Gastrocnemius medialis (tissue), 4 donors: ENCODE data around the gene PRDX5. TPM values are rescaled to one million over a fixed set of nuclear protein-coding genes. Genes with fewer than 3 reads are reported as not detected.

Experiments used
- ATAC-seq, 2 donors: fragments of 150-250 bp; one replicate each; pipeline ENCODE4 v1.9.1; 2016
- DNase-seq, 2 donors: peaks; one replicate each; pipeline ENCODE4 v3.0.0-alpha.2; 2019
- H3K27ac ChIP-seq, 4 donors: fragments of 200-600 bp; sonication (generic); 1 replicate in 1 of 4; 2 replicates in 3 of 4; pipeline ENCODE4 v1.5.1; 2016 to 2018; ENCODE audit warnings: mild to moderate bottlenecking in 2 of 4, moderate library complexity in 1 of 4
- H3K27me3 ChIP-seq, 3 donors: fragments of 200-600 bp; sonication (generic) in 2 of 3; 1 replicate in 1 of 3; 2 replicates in 2 of 3; pipeline versions ENCODE4 v1.5.1 to v1.6.0; 2016 to 2019; ENCODE audit warnings: mild to moderate bottlenecking in 1 of 3, moderate library complexity in 1 of 3
- H3K36me3 ChIP-seq, 2 donors: fragments of 200-600 bp; sonication (generic) in 1 of 2; one replicate each; pipeline ENCODE4 v1.5.1; 2017 to 2018
- H3K4me1 ChIP-seq, 2 donors: fragments of 200-600 bp; sonication (generic) in 1 of 2; one replicate each; pipeline ENCODE4 v1.5.1; 2016 to 2017; ENCODE audit warnings: mild to moderate bottlenecking in 2 of 2
- H3K4me3 ChIP-seq, 4 donors: fragments of 200-600 bp; sonication (generic) in 3 of 4; 1 replicate in 1 of 4; 2 replicates in 3 of 4; pipeline ENCODE4 v1.5.1; 2016 to 2019; ENCODE audit warnings: mild to moderate bottlenecking in 2 of 4
- H3K9me3 ChIP-seq, 3 donors: fragments of 200-600 bp; sonication (generic) in 2 of 3; 1 replicate in 1 of 3; 2 replicates in 2 of 3; pipeline ENCODE4 v1.5.1; 2016 to 2019
- POLR2A ChIP-seq, 2 donors: fragments of 450-650 bp; IDR thresholded peaks; one replicate each; pipeline ENCODE4 v1.6.1; 2017; ENCODE audit warnings: antibody characterized with exemption in 2 of 2, mild to moderate bottlenecking in 2 of 2, moderate library complexity in 2 of 2
- in situ Hi-C, 4 donors: fragments of 200-750 bp; cut with MboI; loops; one replicate each; pipeline versions ENCODE4 v1.15.0 to v1.8.0; 2017; ENCODE audit warnings: low sequenced_read_pairs in 4 of 4
- intact Hi-C: fragments of 100-400 bp; cut with DNase I; formaldehyde crosslinking; loops from one replicate; pipeline ENCODE4 v1.15.1; 2023; ENCODE audit warnings: low total_unique reads
- total RNA-seq, 4 donors: library from RNA; depleted of rRNA; stranded (reverse); fragments of >200 nt; gene quantifications; one replicate each; pipeline versions ENCODE4 v1.1.0 to v1.2.3, GENCODE V29; 2016
- TF ChIP-seq, protein P1 (sequence below), 5 experiments: fragments of 450-650 bp in 3 of 5; fragments of 200-600 bp in 2 of 5; sonication (generic) in 2 of 5; IDR thresholded peaks in 4 of 5; conservative IDR thresholded peaks in 1 of 5; 1 replicate in 4 of 5; 2 replicates in 1 of 5; pipeline ENCODE4 v1.5.1; 2016 to 2019; ENCODE audit warnings: antibody characterized with exemption in 5 of 5, mild to moderate bottlenecking in 3 of 5, moderate library complexity in 3 of 5

Gene PRDX5
- total RNA-seq, 4 donors from 2014 or later = 170 to 257 (median 219) TPM

DNA sequence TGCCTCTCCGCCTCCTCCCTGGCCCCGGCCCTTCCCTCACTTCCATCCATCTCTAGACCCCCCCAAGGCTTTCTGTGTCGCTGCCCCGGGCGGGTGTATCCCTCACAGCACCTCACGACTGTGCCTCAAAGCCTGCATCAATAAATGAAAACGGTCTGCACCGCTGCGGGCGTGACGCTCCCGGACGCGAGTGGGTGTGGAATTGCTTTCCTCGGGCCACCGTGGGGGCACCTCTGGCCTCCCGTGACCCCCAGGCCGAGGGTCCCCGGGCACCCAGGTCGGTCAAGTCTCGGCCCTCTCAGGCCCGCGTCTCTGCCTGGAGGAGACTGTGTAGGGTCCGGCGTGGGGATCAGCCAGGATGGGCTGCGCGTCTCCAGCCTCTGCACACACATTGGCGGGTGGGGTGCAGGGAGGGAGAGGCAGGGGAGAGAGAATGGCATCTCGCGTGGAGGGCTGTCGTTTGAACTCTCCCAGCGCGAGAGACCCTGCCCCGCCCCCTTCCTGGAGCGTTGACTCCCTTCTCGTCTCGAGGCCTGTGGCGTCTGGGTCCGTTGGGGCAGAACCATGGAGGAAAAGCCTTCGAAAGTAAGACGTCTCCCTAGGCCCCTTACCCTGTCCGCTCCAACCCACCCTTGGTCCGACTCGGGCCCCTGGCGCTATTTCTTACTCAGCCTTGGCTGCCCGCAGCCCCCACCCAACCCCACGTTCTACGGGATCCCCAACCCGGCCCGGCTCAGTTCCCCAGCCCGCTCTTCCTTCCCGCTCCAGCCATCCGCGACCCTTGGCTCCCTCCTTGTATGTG, 17.9 kb upstream of the PRDX5 start, which contains the start of gene CATSPERZ:
Gene CATSPERZ (plus strand): TSS at position 512 of the 802 bp plus-strand sequence. CDS start 53 bp downstream, at position 565.
- intact Hi-C loops (loop anchor here (1.0 kb wide), 2 partner anchors 15 to 96 kb away; partner anchors contain the start of gene GPR137), in situ Hi-C loops (loop anchor here in 3 of 4 donors (5.0 kb wide), 2 partner anchors 93 to 98 kb away; partner anchors contain the start of gene FERMT3 (in 1 of the 3))
- peaks cover 56 to 66% (median 61%) of the 10 kb centered on the region in 3 donors for H3K27me3 ChIP-seq
- H3K4me3 ChIP-seq = peak within 1 kb of the TSS; percentile 46 to 76 (median 58)
- no peak within 1 kb of the TSS for H3K27ac ChIP-seq
- ATAC-seq (no peak), DNase-seq (no peak)
- no peaks in the 10 kb centered on the region for H3K36me3 ChIP-seq
- TF ChIP-seq, protein P1, sequence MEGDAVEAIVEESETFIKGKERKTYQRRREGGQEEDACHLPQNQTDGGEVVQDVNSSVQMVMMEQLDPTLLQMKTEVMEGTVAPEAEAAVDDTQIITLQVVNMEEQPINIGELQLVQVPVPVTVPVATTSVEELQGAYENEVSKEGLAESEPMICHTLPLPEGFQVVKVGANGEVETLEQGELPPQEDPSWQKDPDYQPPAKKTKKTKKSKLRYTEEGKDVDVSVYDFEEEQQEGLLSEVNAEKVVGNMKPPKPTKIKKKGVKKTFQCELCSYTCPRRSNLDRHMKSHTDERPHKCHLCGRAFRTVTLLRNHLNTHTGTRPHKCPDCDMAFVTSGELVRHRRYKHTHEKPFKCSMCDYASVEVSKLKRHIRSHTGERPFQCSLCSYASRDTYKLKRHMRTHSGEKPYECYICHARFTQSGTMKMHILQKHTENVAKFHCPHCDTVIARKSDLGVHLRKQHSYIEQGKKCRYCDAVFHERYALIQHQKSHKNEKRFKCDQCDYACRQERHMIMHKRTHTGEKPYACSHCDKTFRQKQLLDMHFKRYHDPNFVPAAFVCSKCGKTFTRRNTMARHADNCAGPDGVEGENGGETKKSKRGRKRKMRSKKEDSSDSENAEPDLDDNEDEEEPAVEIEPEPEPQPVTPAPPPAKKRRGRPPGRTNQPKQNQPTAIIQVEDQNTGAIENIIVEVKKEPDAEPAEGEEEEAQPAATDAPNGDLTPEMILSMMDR (IDR thresholded peaks at IDR 0.05 in 4 of 5, conservative IDR thresholded peaks at IDR 0.05 in 1 of 5) = no peak
- TF ChIP-seq POLR2A (IDR thresholded peaks at IDR 0.05) = no peak
- peaks cover 6 to 21% of the 10 kb centered on the region in 2 donors for H3K4me1 ChIP-seq
- H3K9me3 ChIP-seq = no peaks in the 10 kb centered on the region

DNA sequence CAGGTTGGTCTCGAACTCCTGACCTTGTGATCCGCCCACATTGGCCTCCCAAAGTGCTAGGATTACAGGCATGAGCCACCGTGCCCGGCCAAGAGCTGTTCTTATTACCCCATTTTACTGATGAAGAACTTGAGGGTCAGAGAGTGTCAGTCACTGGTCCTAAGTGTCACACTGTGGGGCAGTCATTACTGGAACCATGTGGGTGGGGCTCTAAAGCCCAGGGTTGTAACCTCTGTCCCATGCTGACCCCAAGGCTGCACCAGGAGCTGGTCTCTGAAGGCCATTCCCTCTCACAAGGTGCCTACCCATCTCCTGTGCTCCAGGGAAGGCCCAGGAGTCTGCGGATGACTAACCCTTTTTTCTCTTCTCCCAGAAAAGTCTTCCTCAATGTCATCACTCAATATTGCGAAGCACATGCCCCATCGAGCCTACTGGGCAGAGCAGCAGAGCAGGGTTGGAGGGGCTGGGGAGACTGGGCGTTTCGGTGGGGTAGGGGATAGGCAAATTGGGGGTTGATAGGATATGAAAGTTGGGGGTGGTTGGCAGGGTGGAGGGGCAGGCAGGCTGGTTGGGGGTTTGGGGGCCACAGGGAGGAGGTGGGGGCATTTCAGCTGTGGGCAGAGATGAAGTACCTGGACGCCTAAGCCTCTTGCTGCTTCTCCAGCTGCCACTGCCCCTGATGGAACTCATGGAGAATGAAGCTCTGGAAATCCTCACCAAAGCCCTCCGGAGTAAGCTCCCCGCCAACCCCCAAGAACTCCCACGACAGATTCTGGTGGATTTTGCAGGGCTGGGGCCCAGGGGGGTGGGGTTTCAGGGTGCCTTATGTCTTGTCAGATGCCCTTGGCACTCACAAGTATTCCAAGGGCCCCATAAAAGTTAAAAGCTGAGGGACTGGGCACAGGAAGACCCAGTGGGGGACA, 14.6 kb upstream of the PRDX5 start:
- no peak for TF ChIP-seq POLR2A (IDR thresholded peaks at IDR 0.05)
- TF ChIP-seq, protein P1 (IDR thresholded peaks at IDR 0.05 in 4 of 5, conservative IDR thresholded peaks at IDR 0.05 in 1 of 5) = no peak
- in situ Hi-C loops = loop anchor here in 1 of 4 donors (5.0 kb wide), 1 partner anchor 96 kb away; the partner anchor contains the start of gene FERMT3
- no peak overlapping the region for H3K4me3 ChIP-seq
- H3K27me3 ChIP-seq = peaks cover 27 to 36% (median 33%) of the 10 kb centered on the region in 3 donors
- peaks cover 16 to 35% of the 10 kb centered on the region in 2 donors for H3K4me1 ChIP-seq
- no peak for ATAC-seq
- H3K9me3 ChIP-seq = no peaks in the 10 kb centered on the region
- H3K27ac ChIP-seq = peak overlapping the region in 3 of 4 donors; percentile 90 to 96 (median 90)
- H3K36me3 ChIP-seq = peaks cover 0 to 8% of the 10 kb centered on the region in 2 donors
- no peak for DNase-seq
- intact Hi-C loops = loop anchor here (1.0 kb wide), 1 partner anchor 99 kb away; no protein-coding TSS in a partner anchor

DNA sequence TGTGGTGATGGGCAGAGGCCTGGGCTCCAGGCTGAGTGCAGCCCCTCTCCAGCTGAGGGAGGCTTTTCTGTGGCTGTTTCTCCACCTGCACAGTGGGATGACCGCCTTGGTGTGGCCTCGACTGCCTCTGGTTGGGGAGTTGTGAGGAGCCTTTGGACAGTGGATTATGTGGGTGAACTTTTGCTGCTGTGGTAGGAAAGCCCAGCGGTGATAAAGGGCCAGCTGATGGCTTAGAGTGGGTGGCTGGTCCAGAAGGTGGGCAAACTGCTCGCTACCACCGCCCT, 13.9 kb upstream of the PRDX5 start:
- TF ChIP-seq, protein P1 (IDR thresholded peaks at IDR 0.05 in 4 of 5, conservative IDR thresholded peaks at IDR 0.05 in 1 of 5) = no peak
- no peak for TF ChIP-seq POLR2A (IDR thresholded peaks at IDR 0.05)
- peak overlapping the region; percentile 84 to 96 (median 90) for H3K27ac ChIP-seq
- DNase-seq (no peak), ATAC-seq (no peak)
- peak overlapping the region; percentile 58 to 92 (median 64) for H3K4me3 ChIP-seq
- H3K27me3 ChIP-seq = peaks cover 21 to 30% (median 27%) of the 10 kb centered on the region in 3 donors
- intact Hi-C loops (loop anchor here (1.0 kb wide), 1 partner anchor 100 kb away; no protein-coding TSS in a partner anchor), in situ Hi-C loops (loop anchor here in 1 of 4 donors (5.0 kb wide), 1 partner anchor 97 kb away; the partner anchor contains the start of gene FERMT3)
- H3K36me3 ChIP-seq = peaks cover 0 to 8% of the 10 kb centered on the region in 2 donors
- peaks cover 16 to 35% of the 10 kb centered on the region in 2 donors for H3K4me1 ChIP-seq
- H3K9me3 ChIP-seq = no peaks in the 10 kb centered on the region
